GM19099 (cell line): ENCODE results near the gene ZNF385C.

Source experiments
- POLR2A ChIP-seq: IDR thresholded peaks from 3 replicates; pipeline ENCODE4 v1.6.1; 2011; ENCODE audit warnings: low read depth; ENCODE audit not compliant: insufficient read length; ENCODE audit errors: extremely low read depth

The ZNF385C gene

GRCh38 chr17:42077755-42078154 is 20.5 kb downstream of the ZNF385C start:
- no peak for TF ChIP-seq POLR2A

- TF ChIP-seq POLR2A = no peak
Observed at GRCh38 chr17:42076797-42077559, 21.3 kb downstream of the ZNF385C start.

DNA sequence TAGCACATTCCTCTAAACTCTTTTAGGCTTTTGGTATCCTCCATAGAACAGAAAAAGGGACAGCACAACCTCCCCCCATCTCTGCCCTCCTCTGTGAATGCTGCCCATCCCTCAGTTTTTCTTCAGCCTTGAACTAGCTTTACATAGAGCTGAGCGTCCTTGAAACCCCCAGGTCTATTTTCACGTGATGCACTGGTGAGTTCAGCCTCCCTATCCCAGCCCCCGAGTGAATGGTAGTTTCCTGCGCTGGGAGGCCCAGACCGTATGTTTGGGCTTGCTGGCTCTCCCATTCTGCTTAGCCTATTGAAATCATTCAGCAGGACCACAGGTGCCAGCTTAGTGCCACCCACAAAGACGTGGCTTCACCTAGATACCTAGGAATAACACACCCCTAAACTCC is 22.5 kb downstream of the ZNF385C start:
- no peak for TF ChIP-seq POLR2A

- no peak for TF ChIP-seq POLR2A
Observed at GRCh38 chr17:42072323-42073187, 25.7 kb downstream of the ZNF385C start.

GRCh38 chr17:42071810-42072209 is 26.5 kb downstream of the ZNF385C start:
- no peak for TF ChIP-seq POLR2A

DNA sequence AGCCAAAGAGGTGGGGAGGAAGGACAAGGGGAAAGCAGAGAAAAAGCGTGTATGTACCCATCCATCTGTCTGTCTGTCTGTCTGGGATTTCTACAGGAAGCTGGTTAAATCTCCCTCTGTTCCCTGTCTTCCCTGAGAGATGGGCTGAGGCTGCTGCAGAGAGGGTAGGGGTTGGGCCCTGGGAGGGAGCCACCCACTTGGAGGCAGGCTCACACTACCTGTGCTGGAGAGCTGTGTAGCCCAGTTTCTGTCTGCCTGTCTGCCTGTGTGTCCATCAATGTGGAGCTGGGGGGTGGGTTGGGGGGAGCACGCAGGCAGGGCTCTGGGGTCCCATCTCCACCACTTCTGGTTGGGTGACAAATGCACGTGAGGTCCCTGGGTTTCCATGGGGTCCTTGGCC is 29.3 kb downstream of the ZNF385C start:
- no peak for TF ChIP-seq POLR2A

- TF ChIP-seq POLR2A = no peak
Observed at GRCh38 chr17:42067371-42068091, 30.7 kb downstream of the ZNF385C start.

DNA sequence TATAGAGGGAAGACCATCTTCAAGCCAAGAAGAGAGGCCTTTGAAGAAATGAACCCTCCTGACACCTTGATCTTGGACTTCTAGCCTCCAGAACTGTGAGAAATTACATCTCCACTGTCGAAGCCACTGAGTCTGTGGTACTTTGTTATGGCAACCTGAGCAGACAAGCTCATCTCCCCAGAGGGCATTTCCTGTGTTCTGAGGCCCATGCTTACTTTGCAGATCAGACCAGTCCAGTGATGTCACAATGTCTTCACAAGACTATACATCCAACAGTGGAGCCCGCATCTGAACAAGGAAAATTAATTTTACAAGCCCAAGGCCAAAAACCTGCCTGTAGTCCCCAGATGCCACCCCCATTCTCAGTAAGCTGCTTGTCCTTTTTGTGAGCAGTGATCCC is 33.1 kb downstream of the ZNF385C start:
- TF ChIP-seq POLR2A = no peak

DNA sequence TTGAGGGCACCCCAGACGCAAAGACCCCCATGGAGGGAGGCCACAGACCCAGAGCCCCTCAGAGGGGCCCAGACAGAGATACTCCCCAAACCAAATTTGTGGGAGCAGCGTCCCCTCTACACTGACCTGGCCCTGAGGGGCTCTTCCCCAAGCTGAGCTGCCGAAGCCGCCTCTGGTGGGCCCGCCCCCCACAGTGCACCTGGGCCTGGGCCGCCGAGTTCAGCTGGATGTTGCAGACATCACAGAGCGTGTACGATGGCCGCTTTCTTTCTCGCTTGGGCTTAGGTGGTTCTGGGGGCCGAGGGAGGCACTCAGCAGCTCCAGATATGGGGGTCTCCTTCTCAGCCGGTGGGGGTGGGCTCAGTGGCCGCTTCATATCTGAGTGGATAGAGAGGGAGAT is 35.6 kb downstream of the ZNF385C start:
- TF ChIP-seq POLR2A = no peak

DNA sequence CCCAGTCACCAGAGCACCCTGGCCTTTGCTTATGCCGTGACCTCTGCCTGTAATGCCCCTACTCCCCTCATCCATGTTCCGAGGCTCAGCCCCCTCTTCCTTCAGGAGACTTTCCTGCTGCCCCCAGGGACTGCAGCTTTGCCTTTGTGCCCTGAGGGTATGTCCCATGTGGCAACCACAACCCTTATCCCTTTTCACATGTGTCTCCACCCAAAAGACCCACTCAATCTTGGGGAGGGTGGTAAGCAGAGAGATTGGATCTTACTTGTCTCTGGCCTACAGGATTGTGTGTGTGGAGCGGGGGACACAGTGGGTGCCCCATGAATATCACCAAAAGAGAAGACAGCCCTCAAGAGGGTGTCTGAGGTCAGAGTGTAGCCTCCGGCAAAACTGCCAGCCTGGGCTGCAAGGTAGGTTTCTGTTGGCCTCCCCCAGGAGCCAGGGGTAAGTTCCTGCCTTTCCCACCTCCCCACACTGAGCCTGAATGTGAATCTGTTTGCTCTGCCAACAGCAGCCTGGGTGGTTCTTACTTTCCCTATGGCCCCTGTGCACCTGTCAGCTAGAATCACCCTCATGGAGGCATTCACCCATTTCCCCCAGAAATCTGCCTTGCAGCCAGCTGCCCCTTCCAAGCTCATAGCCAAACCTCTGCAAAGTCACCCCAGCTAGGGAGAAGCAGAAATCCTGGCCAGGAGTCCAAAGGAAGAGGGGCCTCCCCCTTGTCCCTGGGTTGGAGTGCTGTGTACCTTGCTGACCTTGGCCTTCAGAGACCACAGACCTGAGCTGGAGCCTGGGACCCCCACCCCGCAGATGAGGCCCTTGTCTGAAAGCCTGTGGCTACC is 36.4 kb downstream of the ZNF385C start:
- TF ChIP-seq POLR2A = no peak

- TF ChIP-seq POLR2A = no peak
Observed at GRCh38 chr17:42060231-42060630, 38.0 kb downstream of the ZNF385C start.

DNA sequence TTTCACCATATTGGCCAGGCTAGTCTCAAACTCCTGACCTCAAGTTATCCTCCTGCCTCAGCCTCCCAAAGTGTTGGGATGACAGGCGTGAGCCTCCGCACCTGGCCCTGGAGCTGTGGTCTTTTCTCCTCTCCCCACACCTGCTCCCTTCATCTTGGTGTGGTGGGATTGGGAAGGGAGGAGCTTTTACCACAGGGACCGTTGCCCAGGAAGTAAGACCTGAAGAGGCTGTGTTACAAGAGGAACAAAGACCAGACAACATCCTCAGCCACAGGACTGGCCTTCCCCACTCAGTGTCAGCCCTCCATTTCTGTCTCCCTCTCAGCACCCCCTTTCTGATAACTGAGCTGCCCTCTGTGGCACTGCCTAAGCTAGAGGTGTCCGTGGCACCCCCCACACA is 38.5 kb downstream of the ZNF385C start:
- TF ChIP-seq POLR2A = no peak

DNA sequence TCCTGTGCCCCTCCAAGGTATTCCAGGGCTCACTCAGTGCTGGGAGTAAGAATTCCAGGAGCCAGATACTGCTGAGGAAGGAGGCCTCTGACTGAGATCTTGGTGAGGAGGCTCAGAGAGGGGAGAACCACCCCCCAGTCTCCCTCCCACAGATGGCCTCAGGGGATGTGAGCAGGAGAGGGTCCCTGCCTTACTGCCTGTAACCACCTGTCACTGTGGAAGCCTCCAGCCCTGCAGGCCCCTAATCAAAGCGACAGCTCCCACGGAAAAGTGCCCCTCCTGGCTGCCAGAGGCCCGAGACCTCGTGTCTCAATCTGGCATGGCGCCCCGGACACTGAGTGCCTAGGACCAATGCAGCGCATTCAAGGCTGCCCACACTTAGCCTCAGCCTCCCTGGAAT is 40.2 kb downstream of the ZNF385C start:
- TF ChIP-seq POLR2A = no peak

DNA sequence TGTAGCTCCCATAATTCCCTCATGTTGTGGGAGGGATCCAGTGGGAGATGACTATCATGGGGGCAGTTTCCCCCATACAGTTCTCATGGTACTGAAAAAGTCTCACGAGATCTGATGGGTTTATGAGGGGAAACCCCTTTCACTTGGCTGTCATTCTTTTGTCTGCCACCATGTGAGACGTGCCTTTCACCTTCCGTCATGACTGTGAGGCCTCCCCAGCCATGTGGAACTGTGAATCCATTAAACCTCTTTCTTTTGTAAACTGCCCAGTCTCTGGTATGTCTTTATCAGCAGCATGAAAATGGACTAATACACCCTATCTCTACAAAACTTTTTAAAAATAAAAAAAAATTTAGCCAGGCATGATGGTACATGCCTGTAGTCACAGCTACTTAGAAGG is 41.6 kb downstream of the ZNF385C start:
- no peak for TF ChIP-seq POLR2A

- TF ChIP-seq POLR2A = no peak
Observed at GRCh38 chr17:42055496-42055895, 42.8 kb downstream of the ZNF385C start.
